Vagina (tissue), 2 donors: Measurements from ENCODE around the gene TBC1D13. TPM values are rescaled to one million over a fixed set of nuclear protein-coding genes. Genes with fewer than 3 reads are reported as not detected.
"Not testable (repeated sequence)": the region's sequence is repeated elsewhere in the genome, so short reads cannot be mapped to it uniquely, and the experiment has no call there.

Source experiments
- DNase-seq, 2 donors: peaks; one replicate each; pipeline ENCODE4 v3.0.0-alpha.2; 2017; ENCODE audit errors: extremely low spot score in 2 of 2
- H3K27ac ChIP-seq: fragments of 200-600 bp; sonication (generic); one replicate; pipeline ENCODE4 v1.5.1; 2019
- H3K27me3 ChIP-seq: fragments of 200-600 bp; sonication (generic); one replicate; pipeline ENCODE4 v1.5.1; 2019
- H3K36me3 ChIP-seq, 2 donors: fragments of 200-600 bp; sonication (generic); one replicate each; pipeline ENCODE4 v1.5.1; 2017 to 2019
- H3K4me1 ChIP-seq: fragments of 200-600 bp; sonication (generic); one replicate; pipeline ENCODE4 v1.5.1; 2019
- H3K4me3 ChIP-seq, 2 donors: fragments of 200-600 bp; sonication (generic); 1 replicate in 1 of 2; 2 replicates in 1 of 2; pipeline ENCODE4 v1.5.1; 2016 to 2019
- H3K9me3 ChIP-seq: fragments of 200-600 bp; sonication (generic); one replicate; pipeline ENCODE4 v1.5.1; 2019
- CTCF ChIP-seq, 3 experiments: fragments of 450-650 bp in 2 of 3; fragments of 200-600 bp in 1 of 3; sonication (generic) in 1 of 3; IDR thresholded peaks; one replicate each; pipeline ENCODE4 v1.5.1; 2017 to 2019; ENCODE audit warnings: antibody characterized with exemption in 3 of 3, mild to moderate bottlenecking in 2 of 3, moderate library complexity in 2 of 3
- POLR2A ChIP-seq, 2 donors: fragments of 450-650 bp; IDR thresholded peaks; one replicate each; pipeline ENCODE4 v1.6.1; 2017; ENCODE audit warnings: antibody characterized with exemption in 2 of 2, mild to moderate bottlenecking in 2 of 2, moderate library complexity in 2 of 2
- POLR2AphosphoS5 ChIP-seq, 2 donors: sonication (generic); formaldehyde crosslinking; IDR thresholded peaks; one replicate each; pipeline ENCODE4 v1.9.0; 2017; ENCODE audit warnings: antibody characterized with exemption in 2 of 2, mild to moderate bottlenecking in 2 of 2, low read depth in 1 of 2; ENCODE audit not compliant: insufficient read depth in 1 of 2
- intact Hi-C: fragments of 100-400 bp; cut with DNase I; formaldehyde crosslinking; loops from one replicate; pipeline ENCODE4 v1.15.1; 2023
- total RNA-seq: library from RNA; depleted of rRNA; stranded (reverse); fragments of >200 nt; gene quantifications from one replicate; pipeline ENCODE4 v1.2.3, GENCODE V29; 2016

The TBC1D13 gene
- total RNA-seq, 1 donor from 2014 or later, result 11.0 TPM

- H3K4me1 ChIP-seq, result peaks cover 32% of the 10 kb centered on the region
- intact Hi-C loops, result no loop called here
- H3K27ac ChIP-seq, result no peak overlapping the region
- TF ChIP-seq POLR2AphosphoS5 (IDR thresholded peaks at IDR 0.05; ENCODE audit: insufficient read depth in 1 of 2, low read depth in 1 of 2) (no peak), CTCF (IDR thresholded peaks at IDR 0.05) (no peak), POLR2A (IDR thresholded peaks at IDR 0.05) (no peak)
- H3K4me3 ChIP-seq, result no peak overlapping the region
- H3K9me3 ChIP-seq, result no peaks in the 10 kb centered on the region
- no peaks in the 10 kb centered on the region for H3K27me3 ChIP-seq
- DNase-seq, result no peak
- H3K36me3 ChIP-seq, result peaks cover 0 to under 1% of the 10 kb centered on the region in 2 donors
Observed at GRCh38 chr9:128773049-128773448, 14.0 kb upstream of the TBC1D13 start.

- Histone ChIP-seq H3K9me3 (no peaks in the 10 kb centered on the region), H3K27ac (no peak overlapping the region), H3K27me3 (no peaks in the 10 kb centered on the region), H3K4me3 (no peak overlapping the region), H3K4me1 (peaks cover 21% of the 10 kb centered on the region), H3K36me3 (no peaks in the 10 kb centered on the region)
- TF ChIP-seq CTCF (IDR thresholded peaks at IDR 0.05) (no peak), POLR2A (IDR thresholded peaks at IDR 0.05) (no peak), POLR2AphosphoS5 (IDR thresholded peaks at IDR 0.05; ENCODE audit: insufficient read depth in 1 of 2, low read depth in 1 of 2) (no peak)
- intact Hi-C loops, result no loop called here
- DNase-seq, result no peak
Observed at GRCh38 chr9:128774804-128775203, 12.2 kb upstream of the TBC1D13 start.

- intact Hi-C loops, DNase-seq, H3K36me3 ChIP-seq, H3K27me3 ChIP-seq, H3K27ac ChIP-seq, H3K4me3 ChIP-seq, H3K4me1 ChIP-seq, H3K9me3 ChIP-seq: not testable (repeated sequence)
Observed at GRCh38 chr9:128780093-128780492, 7.0 kb upstream of the TBC1D13 start.

GRCh38 chr9:128781187-128782070 is 5.6 kb upstream of the TBC1D13 start:
- Histone ChIP-seq H3K4me3 (no peak overlapping the region), H3K9me3 (no peaks in the 10 kb centered on the region), H3K27me3 (no peaks in the 10 kb centered on the region), H3K27ac (no peak overlapping the region), H3K36me3 (no peaks in the 10 kb centered on the region), H3K4me1 (no peaks in the 10 kb centered on the region)
- intact Hi-C loops, result no loop called here
- no peak for TF ChIP-seq POLR2A (IDR thresholded peaks at IDR 0.05)
- no peak for DNase-seq

GRCh38 chr9:128782669-128783068 is 4.4 kb upstream of the TBC1D13 start:
- Histone ChIP-seq H3K9me3 (no peaks in the 10 kb centered on the region), H3K36me3 (no peaks in the 10 kb centered on the region), H3K4me1 (peaks cover 2% of the 10 kb centered on the region), H3K27ac (no peak overlapping the region), H3K4me3 (no peak overlapping the region), H3K27me3 (no peaks in the 10 kb centered on the region)
- no peak for DNase-seq
- intact Hi-C loops, result no loop called here
- no peak for TF ChIP-seq CTCF (IDR thresholded peaks at IDR 0.05)
- TF ChIP-seq POLR2AphosphoS5 (IDR thresholded peaks at IDR 0.05; ENCODE audit: insufficient read depth in 1 of 2, low read depth in 1 of 2), result no peak
- no peak for TF ChIP-seq POLR2A (IDR thresholded peaks at IDR 0.05)

GRCh38 chr9:128785427-128785826 is 1.6 kb upstream of the TBC1D13 start:
- DNase-seq, result no peak
- intact Hi-C loops, result no loop called here
- H3K36me3 ChIP-seq, result peaks cover 0 to 1% of the 10 kb centered on the region in 2 donors
- H3K27me3 ChIP-seq, result no peaks in the 10 kb centered on the region
- H3K9me3 ChIP-seq, result no peaks in the 10 kb centered on the region
- H3K4me1 ChIP-seq, result peaks cover 14% of the 10 kb centered on the region
- TF ChIP-seq POLR2AphosphoS5 (IDR thresholded peaks at IDR 0.05; ENCODE audit: insufficient read depth in 1 of 2, low read depth in 1 of 2) (no peak), POLR2A (IDR thresholded peaks at IDR 0.05) (no peak), CTCF (IDR thresholded peaks at IDR 0.05) (no peak)
- no peak overlapping the region for H3K4me3 ChIP-seq
- no peak overlapping the region for H3K27ac ChIP-seq
